Heart left ventricle (tissue), 13 donors: Measurements from ENCODE around the gene SLC5A10.
A peak's percentile ranks its signal among the peaks of the same experiment; 100 is the strongest.
"Not testable (repeated sequence)": the region's sequence is repeated elsewhere in the genome, so short reads cannot be mapped to it uniquely, and the experiment has no call there.

Experiments used
- CTCF ChIP-seq, 12 donors: fragments of 200-600 bp; sonication (generic) in 4 of 12; IDR thresholded peaks; one replicate each; pipeline versions ENCODE4 v1.5.0 to v1.8.0; 2018 to 2022; ENCODE audit warnings: antibody characterized with exemption in 12 of 12, mild to moderate bottlenecking in 5 of 12
- POLR2A ChIP-seq, 2 donors: fragments of 450-650 bp; IDR thresholded peaks; one replicate each; pipeline ENCODE4 v1.6.1; 2017; ENCODE audit warnings: antibody characterized with exemption in 2 of 2, mild to moderate bottlenecking in 2 of 2, moderate library complexity in 2 of 2
- donor health status: ischemic (EF 13 %, LVEDD 7.1; RV severe dilation, severe dysfunction).
- donor health status: DM: no; HTN: yes; CAD: no.
- donor health status: DM: no; HTN: no; CAD: no.
- donor health status: ischemic (EF 25% LVEDD 6.9; RV normal size, moderate dysfunction).
- donor health status: ischemic (EF 25% LVEDD 5.7; RV mildly dilated, moderate dysfunction).
- donor health status: ischemic (EF 35%, LVEDD 5.7; RV mildly dilated, moderate dysfunction).
- donor health status: nonischemic (EF 11% LVEDD 7.7; RV severe dilation, severe dysfunction).
- donor health status: DM: yes; HTN: yes; CAD: no.
- donor health status: PGD.
- donor health status: ischemic (EF 29% LVEDD 5.4; RV normal size, mild dysfunction).
- donor health status: nonischemic (EF 23%, LVEDD 6.1; RV moderate dilation, normal function).

GRCh38 chr17:19031729-19032128, 79.8 kb downstream of the SLC5A10 start:
- not testable (repeated sequence) for TF ChIP-seq POLR2A (IDR thresholded peaks at IDR 0.05)
- peak in 11 of 12 donors; percentile 16 to 48 (median 42) for TF ChIP-seq CTCF (IDR thresholded peaks at IDR 0.05)
